SK-N-MC (cell line): ENCODE results near the gene UQCRFS1.

Experiments
- DNase-seq: peaks from one replicate; pipeline ENCODE4 v3.0.0-alpha.2; 2011; ENCODE audit warnings: low read depth, low spot score
- H3K27ac ChIP-seq: fragments of 200-600 bp; sonication (generic); 2 replicates; pipeline ENCODE4 v1.5.1; 2016; ENCODE audit warnings: mixed run types
- H3K36me3 ChIP-seq: fragments of 200-600 bp; sonication (generic); 2 replicates; pipeline ENCODE4 v1.6.1; 2017; ENCODE audit warnings: antibody characterized with exemption, low read length, mixed read lengths; ENCODE audit not compliant: insufficient read depth
- H3K4me3 ChIP-seq: fragments of 200-600 bp; sonication (generic); 2 replicates; pipeline ENCODE4 v1.5.1; 2016
- H3K9ac ChIP-seq: fragments of 200-600 bp; sonication (generic); 2 replicates; pipeline ENCODE4 v1.8.0; 2017; ENCODE audit warnings: mixed run types, mixed read lengths; ENCODE audit not compliant: insufficient read length
- H3K9me3 ChIP-seq: fragments of 200-600 bp; sonication (generic); 2 replicates; pipeline ENCODE4 v1.6.1; 2017; ENCODE audit warnings: low read depth, mild to moderate bottlenecking, antibody characterized with exemption, low read length, moderate library complexity, mixed read lengths
- EZH2 ChIP-seq: fragments of 200-600 bp; sonication (generic); IDR thresholded peaks from one replicate; pipeline ENCODE4 v1.6.1; 2017; ENCODE audit warnings: antibody characterized with exemption
- FOXP2 ChIP-seq: optimal IDR thresholded peaks from 2 replicates; pipeline ENCODE3; 2011; ENCODE audit warnings: mild to moderate bottlenecking, moderate library complexity; ENCODE audit not compliant: insufficient read depth; ENCODE audit errors: extremely low read length, control extremely low read depth
- POLR2AphosphoS5 ChIP-seq: IDR thresholded peaks from 2 replicates; pipeline ENCODE4 v1.6.1; 2012; ENCODE audit warnings: mild to moderate bottlenecking, low read depth, low read length, borderline replicate concordance

Gene UQCRFS1

GRCh38 chr19:29185427-29185826 is 27.5 kb downstream of the UQCRFS1 start:
- no peak for DNase-seq
- no peak overlapping the region for H3K4me3 ChIP-seq
- H3K9ac ChIP-seq: no peak overlapping the region
- H3K36me3 ChIP-seq: no peaks in the 10 kb centered on the region
- no peak overlapping the region for H3K27ac ChIP-seq
- TF ChIP-seq EZH2 (no peak), FOXP2 (no peak), POLR2AphosphoS5 (no peak)
- no peaks in the 10 kb centered on the region for H3K9me3 ChIP-seq

- H3K36me3 ChIP-seq: no peaks in the 10 kb centered on the region
- H3K9me3 ChIP-seq: no peaks in the 10 kb centered on the region; the same call in 1 of the 2 replicates
- H3K9ac ChIP-seq: no peak overlapping the region
- DNase-seq: no peak
- H3K4me3 ChIP-seq: no peak overlapping the region
- no peak for TF ChIP-seq EZH2
- no peak for TF ChIP-seq POLR2AphosphoS5
- no peak overlapping the region for H3K27ac ChIP-seq
Observed at GRCh38 chr19:29176981-29177754, 35.8 kb downstream of the UQCRFS1 start.

GRCh38 chr19:29173896-29174295 is 39.1 kb downstream of the UQCRFS1 start:
- Histone ChIP-seq H3K36me3 (no peaks in the 10 kb centered on the region), H3K9me3 (no peaks in the 10 kb centered on the region; the same call in 1 of the 2 replicates), H3K4me3 (no peak overlapping the region), H3K9ac (no peak overlapping the region), H3K27ac (no peak overlapping the region)
- TF ChIP-seq FOXP2: no peak
- no peak for DNase-seq

GRCh38 chr19:29172302-29172701 is 40.6 kb downstream of the UQCRFS1 start:
- H3K4me3 ChIP-seq: no peak overlapping the region
- no peak for DNase-seq
- TF ChIP-seq EZH2 (no peak), FOXP2 (no peak), POLR2AphosphoS5 (no peak)
- H3K9me3 ChIP-seq: no peaks in the 10 kb centered on the region
- H3K9ac ChIP-seq: no peak overlapping the region
- H3K36me3 ChIP-seq: no peaks in the 10 kb centered on the region
- H3K27ac ChIP-seq: no peak overlapping the region

GRCh38 chr19:29171525-29171924 is 41.4 kb downstream of the UQCRFS1 start:
- no peak for DNase-seq
- H3K27ac ChIP-seq: no peak overlapping the region
- no peak overlapping the region for H3K4me3 ChIP-seq
- TF ChIP-seq POLR2AphosphoS5 (no peak), FOXP2 (no peak), EZH2 (no peak)
- no peaks in the 10 kb centered on the region for H3K36me3 ChIP-seq
- H3K9me3 ChIP-seq: no peaks in the 10 kb centered on the region
- no peak overlapping the region for H3K9ac ChIP-seq

- TF ChIP-seq POLR2AphosphoS5: no peak
- no peak for TF ChIP-seq FOXP2
- no peak for TF ChIP-seq EZH2
- H3K9me3 ChIP-seq: no peaks in the 10 kb centered on the region
- no peak for DNase-seq
- no peak overlapping the region for H3K27ac ChIP-seq
- no peak overlapping the region for H3K9ac ChIP-seq
- no peak overlapping the region for H3K4me3 ChIP-seq
- no peaks in the 10 kb centered on the region for H3K36me3 ChIP-seq
Observed at GRCh38 chr19:29170554-29170953, 42.4 kb downstream of the UQCRFS1 start.

- TF ChIP-seq POLR2AphosphoS5 (no peak), FOXP2 (no peak), EZH2 (no peak)
- Histone ChIP-seq H3K4me3 (no peak overlapping the region), H3K36me3 (no peaks in the 10 kb centered on the region), H3K9me3 (no peaks in the 10 kb centered on the region), H3K9ac (no peak overlapping the region), H3K27ac (no peak overlapping the region)
- no peak for DNase-seq
Observed at GRCh38 chr19:29162694-29163093, 50.3 kb downstream of the UQCRFS1 start.

- Histone ChIP-seq H3K27ac (no peak overlapping the region), H3K9ac (no peak overlapping the region), H3K9me3 (no peaks in the 10 kb centered on the region), H3K4me3 (no peak overlapping the region), H3K36me3 (no peaks in the 10 kb centered on the region)
- TF ChIP-seq POLR2AphosphoS5 (no peak), EZH2 (no peak), FOXP2 (no peak)
- no peak for DNase-seq
Observed at GRCh38 chr19:29155683-29156082, 57.3 kb downstream of the UQCRFS1 start.
